HG03354 (cell line): Measurements from ENCODE around the gene ABCD1.
"Not testable (repeated sequence)": the region's sequence is repeated elsewhere in the genome, so short reads cannot be mapped to it uniquely, and the experiment has no call there.

Experiments
- ATAC-seq: cut with Tn5 transposase; IDR thresholded peaks from one replicate; pipeline ENCODE4 v1.9.1; 2021; ENCODE audit warnings: mild to moderate bottlenecking; ENCODE audit not compliant: unreplicated experiment, poor library complexity, severe bottlenecking

ABCD1 gene

DNA sequence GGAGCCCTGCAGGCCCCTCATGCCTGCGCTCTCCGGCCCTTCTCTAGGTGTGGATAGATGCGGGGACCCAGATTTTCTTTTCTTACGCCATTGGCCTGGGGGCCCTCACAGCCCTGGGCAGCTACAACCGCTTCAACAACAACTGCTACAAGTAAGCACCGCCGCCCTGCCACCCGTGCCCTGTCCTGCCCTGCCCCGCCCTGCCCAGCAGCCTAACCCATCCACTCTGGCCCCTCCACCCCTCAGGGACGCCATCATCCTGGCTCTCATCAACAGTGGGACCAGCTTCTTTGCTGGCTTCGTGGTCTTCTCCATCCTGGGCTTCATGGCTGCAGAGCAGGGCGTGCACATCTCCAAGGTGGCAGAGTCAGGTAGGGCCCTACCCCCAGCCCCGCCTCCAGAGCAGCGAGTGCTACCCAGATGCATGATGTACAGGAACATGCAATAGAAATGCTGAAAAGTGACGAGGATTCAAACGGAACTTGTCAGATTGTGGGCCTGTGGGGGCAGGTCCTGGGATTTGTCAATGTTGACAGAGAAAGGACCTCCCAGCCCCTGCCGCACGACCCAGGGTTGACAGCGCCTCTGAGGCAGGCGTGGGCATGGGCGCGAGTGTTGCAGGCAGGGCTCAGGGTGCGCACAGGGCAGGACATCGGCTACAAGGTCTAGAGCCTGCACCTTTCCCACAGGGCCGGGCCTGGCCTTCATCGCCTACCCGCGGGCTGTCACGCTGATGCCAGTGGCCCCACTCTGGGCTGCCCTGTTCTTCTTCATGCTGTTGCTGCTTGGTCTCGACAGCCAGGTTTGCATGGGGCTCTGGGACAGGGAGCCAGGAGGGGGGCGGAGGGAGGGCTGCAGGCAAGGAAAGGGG, 31.2 kb upstream of the ABCD1 start:
- no peak for ATAC-seq

DNA sequence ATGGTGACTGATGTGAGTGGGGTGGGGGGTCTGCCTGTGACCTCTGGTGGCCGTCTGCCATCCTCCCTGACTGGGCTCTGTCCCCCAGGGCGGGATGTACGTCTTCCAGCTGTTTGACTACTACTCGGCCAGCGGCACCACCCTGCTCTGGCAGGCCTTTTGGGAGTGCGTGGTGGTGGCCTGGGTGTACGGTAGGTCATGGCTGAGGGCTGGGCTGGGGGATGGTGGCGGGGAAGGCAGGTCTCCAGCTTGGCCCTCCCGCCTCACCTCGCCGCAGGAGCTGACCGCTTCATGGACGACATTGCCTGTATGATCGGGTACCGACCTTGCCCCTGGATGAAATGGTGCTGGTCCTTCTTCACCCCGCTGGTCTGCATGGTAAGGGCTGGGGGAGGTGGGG, 30.4 kb upstream of the ABCD1 start:
- ATAC-seq = not testable (repeated sequence)

- no peak for ATAC-seq
Observed at GRCh38 chrX:153694687-153695270, 29.9 kb upstream of the ABCD1 start.

- no peak for ATAC-seq
Observed at GRCh38 chrX:153696100-153696499, 28.6 kb upstream of the ABCD1 start.

DNA sequence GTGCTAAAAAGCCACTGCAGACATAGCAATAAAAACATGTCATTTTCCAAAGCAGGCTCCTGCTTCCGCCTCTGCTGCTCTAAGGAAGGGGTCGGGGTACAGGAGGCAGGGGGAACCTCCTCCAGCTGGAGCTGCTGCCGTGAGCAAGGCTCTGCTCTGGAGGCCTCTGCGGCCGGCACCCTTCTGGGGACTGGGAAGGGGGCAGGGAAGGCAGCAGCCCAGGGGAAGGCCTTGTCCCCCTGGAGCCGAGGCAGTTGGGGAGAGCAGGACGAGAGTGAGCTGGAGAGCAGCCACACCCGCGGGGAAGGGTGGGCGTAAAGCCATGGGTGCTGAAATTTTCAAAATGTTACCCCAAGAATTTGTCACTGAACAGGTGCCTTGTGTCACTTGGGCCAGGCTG, 28.1 kb upstream of the ABCD1 start:
- ATAC-seq = not testable (repeated sequence)

DNA sequence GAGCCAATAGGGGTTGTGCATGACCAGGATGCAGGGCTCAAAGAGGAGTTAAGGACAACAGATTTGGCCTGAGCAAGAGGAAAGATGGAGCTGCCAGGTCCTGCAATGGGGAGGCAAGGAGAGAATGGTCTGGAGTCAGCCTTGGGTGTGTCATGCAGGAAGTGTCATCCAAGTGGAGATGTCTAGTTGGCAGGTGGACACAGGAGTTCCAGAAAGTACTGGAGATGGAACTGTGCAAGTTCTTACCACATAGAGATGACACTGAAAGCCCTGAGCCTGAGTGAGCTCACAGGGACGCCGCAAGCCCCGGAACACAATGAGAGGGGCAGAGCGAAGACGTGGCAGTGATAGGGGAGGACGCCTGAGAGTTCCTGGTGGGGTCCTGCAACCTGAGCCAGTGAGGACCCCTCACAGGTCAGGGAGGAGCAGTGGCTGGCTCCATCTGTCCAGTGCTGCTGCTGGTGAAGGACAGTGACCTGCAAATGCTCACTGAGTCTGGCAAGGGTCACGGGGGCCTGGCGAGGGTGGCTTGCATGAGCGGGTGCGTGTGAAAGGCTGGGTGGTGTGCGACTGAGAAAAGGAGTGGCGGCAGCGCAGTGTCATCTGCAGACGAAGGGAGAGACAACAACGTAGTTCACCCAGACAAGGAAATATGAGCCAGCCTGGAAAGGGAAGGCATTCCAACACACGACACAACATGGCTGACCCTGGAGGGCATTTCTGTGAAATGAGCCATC, 27.5 kb upstream of the ABCD1 start:
- ATAC-seq = not testable (repeated sequence)

- no peak for ATAC-seq
Observed at GRCh38 chrX:153697924-153698865, 26.5 kb upstream of the ABCD1 start.

DNA sequence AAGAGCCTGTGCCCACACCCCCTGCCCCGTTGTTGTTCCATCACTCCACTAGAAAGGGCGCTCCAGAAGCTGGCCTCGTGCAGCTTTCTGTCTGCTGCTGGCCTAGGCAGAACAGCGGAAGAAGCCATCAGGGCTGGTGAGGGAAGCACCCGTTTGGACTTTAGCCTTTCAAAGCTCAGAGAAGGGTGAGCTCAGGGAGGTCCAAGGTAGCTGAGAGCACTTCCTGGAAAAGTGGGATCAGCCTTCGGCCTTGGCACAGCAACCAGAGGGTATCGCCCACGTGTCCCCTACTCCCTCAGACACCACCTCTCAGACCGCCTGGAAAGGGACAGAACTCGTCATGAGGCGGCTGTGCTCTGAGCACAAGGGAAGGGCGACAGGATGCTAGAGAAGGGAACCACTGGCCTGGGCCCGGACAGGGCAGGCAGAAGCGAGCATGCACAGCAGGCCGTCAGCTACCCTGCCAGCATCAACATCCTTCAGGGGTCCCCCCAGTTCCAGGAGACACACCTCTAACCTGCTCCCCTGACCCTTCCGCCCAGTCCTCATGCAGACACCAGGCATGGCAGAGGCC, 25.4 kb upstream of the ABCD1 start:
- ATAC-seq = not testable (repeated sequence)

DNA sequence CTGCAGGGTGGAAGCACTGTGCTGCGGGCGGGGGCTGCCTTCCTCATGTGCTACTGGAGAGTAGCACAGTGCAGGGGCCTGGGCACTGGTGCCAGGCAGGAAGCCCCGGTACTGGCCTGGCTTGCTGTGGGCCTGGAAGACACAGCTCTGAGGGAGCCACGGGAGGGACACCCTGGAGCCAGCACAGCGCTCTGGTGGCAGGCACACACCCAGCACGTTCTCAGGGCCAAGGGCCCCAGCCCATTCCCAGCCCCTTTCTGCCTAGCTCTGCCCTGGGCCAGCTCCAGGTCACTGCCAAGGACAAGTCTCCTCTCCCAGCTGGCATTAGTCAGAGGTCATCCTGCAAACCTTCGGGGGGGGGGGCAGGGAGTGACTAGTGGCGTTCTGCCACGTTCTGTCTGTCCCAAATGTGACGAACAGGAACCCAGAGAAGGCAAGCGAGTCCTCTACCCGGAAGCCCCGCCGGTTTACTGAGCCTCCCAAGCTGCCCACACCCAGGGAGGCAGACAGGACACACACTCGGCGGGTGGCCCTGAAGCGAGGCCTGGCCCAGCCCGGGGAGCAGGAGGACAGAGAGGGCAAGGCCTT, 24.8 kb upstream of the ABCD1 start:
- not testable (repeated sequence) for ATAC-seq

- no peak for ATAC-seq
Observed at GRCh38 chrX:153700376-153700945, 24.2 kb upstream of the ABCD1 start.

DNA sequence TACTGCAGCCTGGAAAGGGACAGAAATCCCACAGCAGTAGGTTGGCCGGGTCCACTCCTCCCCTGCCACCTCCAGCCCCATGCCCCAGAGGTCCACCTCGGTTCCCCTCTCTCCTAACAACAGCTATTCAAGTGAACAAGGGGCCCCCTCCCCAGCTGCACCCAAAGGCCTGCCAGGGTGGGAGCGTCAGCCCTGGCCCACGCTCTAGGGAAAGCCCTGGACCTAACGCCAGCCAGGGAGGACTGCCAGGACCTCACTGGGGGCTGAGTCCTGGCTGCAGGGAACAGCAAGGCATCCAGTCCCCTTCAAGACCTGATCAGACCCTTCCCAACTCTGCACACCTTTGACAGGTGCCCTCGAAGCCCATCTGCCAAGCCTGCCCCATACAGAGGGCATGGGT, 23.7 kb upstream of the ABCD1 start:
- no peak for ATAC-seq

DNA sequence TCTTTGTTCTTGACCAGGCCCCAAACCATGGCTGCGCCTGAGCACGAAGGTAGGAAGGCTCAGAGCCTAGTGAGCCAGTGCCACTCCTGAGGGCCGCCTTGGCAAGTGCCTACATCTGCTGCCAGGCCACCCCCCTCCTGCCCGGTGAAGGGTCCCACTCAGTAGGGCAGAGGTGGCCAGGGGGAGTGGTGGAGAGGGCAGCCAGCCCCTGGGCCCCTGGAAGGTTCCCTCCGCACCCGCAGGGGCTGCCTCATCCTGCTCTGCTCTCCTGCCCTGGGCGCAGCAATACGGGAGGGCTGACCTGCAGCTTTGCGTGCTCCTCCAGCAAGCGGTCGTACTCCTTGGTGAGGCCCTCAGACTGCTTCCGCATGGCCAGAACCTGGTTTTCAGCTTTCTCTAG, 22.9 kb upstream of the ABCD1 start:
- ATAC-seq = no peak

DNA sequence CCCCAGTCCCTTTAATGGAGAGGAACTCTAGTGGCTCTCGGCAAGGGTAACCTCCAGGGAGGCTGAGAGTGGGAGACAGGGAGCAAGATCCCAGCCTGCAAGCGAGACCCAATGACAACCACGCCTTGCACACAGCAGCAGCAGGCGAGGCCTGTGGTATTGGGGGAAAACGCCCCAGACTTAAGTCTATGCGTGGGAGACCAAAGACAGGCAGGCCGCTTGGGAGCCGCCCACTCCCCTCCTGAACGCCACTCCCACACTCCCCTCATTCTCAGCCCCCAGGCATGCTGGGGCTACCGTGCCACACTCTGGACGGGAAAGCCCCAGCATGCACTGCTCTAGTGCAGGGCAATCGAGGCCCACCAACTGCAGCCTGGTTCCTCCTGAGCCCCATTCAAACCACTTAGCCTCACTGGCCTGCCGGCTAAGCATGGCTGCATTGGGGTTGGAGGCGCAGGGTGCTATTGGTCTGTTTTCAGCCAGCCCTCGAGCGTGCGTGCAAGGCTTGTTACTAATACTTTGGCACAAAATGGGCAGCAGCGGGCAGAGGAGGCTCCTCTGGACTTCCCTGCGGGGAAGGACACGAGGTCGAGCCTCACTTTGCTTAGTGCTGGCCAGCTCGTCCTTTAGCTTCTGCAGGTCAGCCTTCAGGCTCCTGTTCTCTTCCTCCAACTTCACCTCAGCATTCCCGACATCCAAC, 22.2 kb upstream of the ABCD1 start:
- no peak for ATAC-seq

GRCh38 chrX:153703036-153703370, 21.7 kb upstream of the ABCD1 start:
- ATAC-seq = no peak

DNA sequence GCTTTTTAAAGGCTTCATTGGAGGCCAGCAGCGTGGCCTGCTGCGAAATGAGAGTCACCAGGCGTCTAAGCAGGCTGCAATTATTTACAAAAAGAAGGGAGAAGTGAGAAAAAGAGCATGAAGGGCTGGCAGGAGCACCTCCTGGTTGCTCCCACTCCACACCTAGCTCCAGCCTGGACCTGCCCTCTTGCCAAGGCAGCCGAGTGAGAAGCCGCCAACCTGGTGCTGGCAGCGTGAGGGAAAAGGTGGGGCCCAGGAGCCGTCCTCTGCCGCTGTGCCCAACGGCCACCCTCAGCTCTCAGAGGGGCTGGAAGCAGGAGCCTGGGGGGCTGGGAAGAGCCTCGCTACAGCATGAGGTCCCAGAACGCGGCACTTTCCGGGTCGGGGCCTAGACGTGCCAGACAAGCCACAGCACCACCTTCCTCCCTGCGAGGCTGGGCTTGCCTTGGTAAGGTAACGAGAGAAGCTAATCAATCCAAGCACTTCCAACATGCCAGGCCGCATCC, 20.6 kb upstream of the ABCD1 start:
- no peak for ATAC-seq

GRCh38 chrX:153704631-153705402, 19.8 kb upstream of the ABCD1 start:
- ATAC-seq = not testable (repeated sequence)

DNA sequence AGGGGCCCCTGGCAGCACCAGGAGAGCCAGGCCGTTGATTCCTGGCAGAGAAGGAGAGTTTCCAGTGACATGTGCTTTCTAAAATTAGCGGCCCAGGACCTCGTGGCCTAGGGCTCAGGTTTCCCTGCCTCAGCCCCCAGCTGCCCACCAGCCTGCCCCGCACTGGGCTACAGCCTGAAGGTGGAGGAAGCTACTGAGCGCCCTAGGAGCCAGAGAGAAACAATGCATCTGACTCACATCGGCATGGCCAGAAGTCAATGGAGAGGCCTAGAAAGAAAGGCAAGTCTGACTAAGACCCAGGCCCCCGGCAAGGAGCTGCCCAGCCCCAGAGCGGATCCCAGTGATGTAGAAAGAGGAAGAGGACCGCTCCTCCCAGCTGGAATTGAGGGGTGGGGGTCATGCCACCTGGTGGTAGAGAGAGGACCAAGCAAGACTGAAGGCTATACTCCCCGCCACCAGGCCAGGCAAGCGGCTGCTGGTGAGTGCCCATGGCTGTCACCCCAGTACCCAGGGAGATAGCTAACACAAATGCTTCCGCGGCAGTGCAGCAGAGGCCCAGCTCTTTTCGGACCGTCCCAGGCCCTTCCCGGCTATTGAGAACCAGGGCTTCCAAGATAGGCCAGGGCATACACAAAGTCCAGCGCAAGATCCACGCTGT, 19.1 kb upstream of the ABCD1 start:
- not testable (repeated sequence) for ATAC-seq
